ENCODE measurements around the gene HK1. TPM values are rescaled to one million over a fixed set of nuclear protein-coding genes. Genes with fewer than 3 reads are reported as not detected.

The HK1 gene
- total and polyA plus RNA-seq, 4 donors: 1.8 to 166 (median 7.4) TPM

GRCh38 chr10:69422676-69423075 is 144.4 kb downstream of the HK1 start:
- WGBS: 92% methylated on average over 4 of the region's 4 CpGs
- Histone ChIP-seq H3K27me3 (ENCODE audit: control insufficient read depth in 4 of 4, insufficient read depth in 4 of 4, low read length in 3 of 4) (no peaks in the 10 kb centered on the region), H3K36me3 (ENCODE audit: control insufficient read depth in 4 of 4, insufficient read depth in 3 of 4, low read depth in 1 of 4, low read length in 3 of 4) (no peaks in the 10 kb centered on the region), H3K4me3 (ENCODE audit: low read depth in 1 of 3, low read length in 3 of 3) (no peak overlapping the region), H3K27ac (ENCODE audit: low read depth in 1 of 2, low read length in 2 of 2) (no peak overlapping the region), H3K9me3 (ENCODE audit: control insufficient read depth in 4 of 4, low read length in 3 of 4) (no peaks in the 10 kb centered on the region), H3K9ac (ENCODE audit: low read depth in 1 of 2, low read length in 2 of 2) (no peak overlapping the region), H3K4me1 (ENCODE audit: control insufficient read depth in 4 of 4, insufficient read depth in 4 of 4, low read length in 3 of 4) (peaks cover 0 to 5% (median 3%) of the 10 kb centered on the region in 4 donors)
- TF ChIP-seq JUND (IDR thresholded peaks at IDR 0.05) (no peak), HNF4G (IDR thresholded peaks at IDR 0.05) (no peak), HNF4A (conservative IDR thresholded peaks at IDR 0.05) (no peak), FOXA2 (IDR thresholded peaks at IDR 0.05) (no peak)
- TF ChIP-seq, protein P1, sequence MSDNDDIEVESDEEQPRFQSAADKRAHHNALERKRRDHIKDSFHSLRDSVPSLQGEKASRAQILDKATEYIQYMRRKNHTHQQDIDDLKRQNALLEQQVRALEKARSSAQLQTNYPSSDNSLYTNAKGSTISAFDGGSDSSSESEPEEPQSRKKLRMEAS (IDR thresholded peaks at IDR 0.05): no peak
- TF ChIP-seq, protein P2, sequence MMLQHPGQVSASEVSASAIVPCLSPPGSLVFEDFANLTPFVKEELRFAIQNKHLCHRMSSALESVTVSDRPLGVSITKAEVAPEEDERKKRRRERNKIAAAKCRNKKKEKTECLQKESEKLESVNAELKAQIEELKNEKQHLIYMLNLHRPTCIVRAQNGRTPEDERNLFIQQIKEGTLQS (IDR thresholded peaks at IDR 0.05): no peak
- DNase-seq (ENCODE audit: low spot score): no peak

DNA sequence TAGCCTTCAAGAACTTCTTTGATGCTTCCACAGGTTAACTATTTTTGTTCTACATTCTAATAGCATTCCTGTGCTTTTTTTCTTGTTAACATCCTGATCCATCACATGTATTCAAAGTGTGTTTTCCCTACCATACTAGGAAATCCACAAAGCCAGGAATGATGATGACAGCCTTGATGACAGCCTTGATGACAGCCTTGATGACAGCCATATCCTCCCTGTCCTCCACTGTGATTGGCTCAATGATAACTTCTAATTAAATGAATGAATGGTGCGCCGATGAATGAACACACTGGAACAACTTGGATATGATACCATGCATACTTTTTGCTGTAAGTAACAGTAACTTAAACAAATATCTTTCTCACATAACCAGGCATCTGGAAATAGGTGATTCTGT is 146.7 kb downstream of the HK1 start:
- TF ChIP-seq HNF4A (conservative IDR thresholded peaks at IDR 0.05): no peak
- TF ChIP-seq, protein P2 (IDR thresholded peaks at IDR 0.05): no peak
- no peak for TF ChIP-seq HNF4G (IDR thresholded peaks at IDR 0.05)
- no peak for TF ChIP-seq TAF1 (conservative IDR thresholded peaks at IDR 0.05)
- TF ChIP-seq RXRA (IDR thresholded peaks at IDR 0.05): no peak

GRCh38 chr10:69425511-69426298 is 147.4 kb downstream of the HK1 start:
- Histone ChIP-seq H3K27ac (ENCODE audit: low read depth in 1 of 2, low read length in 2 of 2) (no peak overlapping the region), H3K9ac (ENCODE audit: low read depth in 1 of 2, low read length in 2 of 2) (no peak overlapping the region), H3K36me3 (ENCODE audit: control insufficient read depth in 4 of 4, insufficient read depth in 3 of 4, low read depth in 1 of 4, low read length in 3 of 4) (no peaks in the 10 kb centered on the region), H3K27me3 (ENCODE audit: control insufficient read depth in 4 of 4, insufficient read depth in 4 of 4, low read length in 3 of 4) (no peaks in the 10 kb centered on the region), H3K4me1 (ENCODE audit: control insufficient read depth in 4 of 4, insufficient read depth in 4 of 4, low read length in 3 of 4) (peaks cover 0 to 5% (median 3%) of the 10 kb centered on the region in 4 donors), H3K4me3 (ENCODE audit: low read depth in 1 of 3, low read length in 3 of 3) (no peak overlapping the region), H3K9me3 (ENCODE audit: control insufficient read depth in 4 of 4, low read length in 3 of 4) (no peaks in the 10 kb centered on the region)
- 40% methylated on average over 5 of the region's 5 CpGs for WGBS
- TF ChIP-seq, protein P2 (IDR thresholded peaks at IDR 0.05): peak; percentile 7
- TF ChIP-seq EGR1 (IDR thresholded peaks at IDR 0.05; ENCODE audit: low read depth in 2 of 2) (no peak), SP1 (IDR thresholded peaks at IDR 0.05) (peak; percentile 26), RXRA (IDR thresholded peaks at IDR 0.05) (peak in 1 of 2 donors; percentile 29), FOXA2 (IDR thresholded peaks at IDR 0.05) (peak; percentile 85)
- no peak for DNase-seq (ENCODE audit: low spot score)

More for the DNA sequence above, 146.7 kb downstream of the HK1 start:
- Histone ChIP-seq H3K27me3 (ENCODE audit: control insufficient read depth in 4 of 4, insufficient read depth in 4 of 4, low read length in 3 of 4) (no peaks in the 10 kb centered on the region), H3K36me3 (ENCODE audit: control insufficient read depth in 4 of 4, insufficient read depth in 3 of 4, low read depth in 1 of 4, low read length in 3 of 4) (no peaks in the 10 kb centered on the region), H3K9me3 (ENCODE audit: control insufficient read depth in 4 of 4, low read length in 3 of 4) (no peaks in the 10 kb centered on the region), H3K4me1 (ENCODE audit: control insufficient read depth in 4 of 4, insufficient read depth in 4 of 4, low read length in 3 of 4) (peaks cover 0 to 5% (median 3%) of the 10 kb centered on the region in 4 donors), H3K27ac (ENCODE audit: low read depth in 1 of 2, low read length in 2 of 2) (no peak overlapping the region), H3K9ac (ENCODE audit: low read depth in 1 of 2, low read length in 2 of 2) (no peak overlapping the region), H3K4me3 (ENCODE audit: low read depth in 1 of 3, low read length in 3 of 3) (no peak overlapping the region)
- WGBS: 98% methylated on average over 2 of the region's 2 CpGs
- no peak for DNase-seq (ENCODE audit: low spot score)

DNA sequence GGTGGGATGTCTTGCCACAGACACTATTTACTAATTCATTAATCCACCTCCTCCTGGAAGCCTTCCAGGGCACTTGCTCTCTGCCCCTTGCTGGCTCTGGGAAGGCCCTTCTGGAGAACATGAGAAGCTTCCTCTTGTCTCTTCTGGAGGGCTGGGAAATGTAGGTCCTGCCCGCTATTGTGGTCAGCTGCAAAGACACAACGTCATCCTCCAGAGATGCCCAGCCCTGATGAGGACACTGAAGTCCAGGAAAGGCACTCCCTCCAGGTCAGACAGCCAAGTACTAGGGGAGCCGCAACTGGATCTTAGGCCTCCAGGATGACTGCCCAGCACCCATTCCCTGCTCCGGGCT is 148.1 kb downstream of the HK1 start:
- Histone ChIP-seq H3K36me3 (ENCODE audit: control insufficient read depth in 4 of 4, insufficient read depth in 3 of 4, low read depth in 1 of 4, low read length in 3 of 4) (no peaks in the 10 kb centered on the region), H3K27me3 (ENCODE audit: control insufficient read depth in 4 of 4, insufficient read depth in 4 of 4, low read length in 3 of 4) (no peaks in the 10 kb centered on the region), H3K4me1 (ENCODE audit: control insufficient read depth in 4 of 4, insufficient read depth in 4 of 4, low read length in 3 of 4) (peaks cover 0 to 5% (median 3%) of the 10 kb centered on the region in 4 donors), H3K4me3 (ENCODE audit: low read depth in 1 of 3, low read length in 3 of 3) (no peak overlapping the region), H3K9me3 (ENCODE audit: control insufficient read depth in 4 of 4, low read length in 3 of 4) (no peaks in the 10 kb centered on the region), H3K9ac (ENCODE audit: low read depth in 1 of 2, low read length in 2 of 2) (no peak overlapping the region), H3K27ac (ENCODE audit: low read depth in 1 of 2, low read length in 2 of 2) (no peak overlapping the region)
- DNase-seq (ENCODE audit: low spot score): no peak
- WGBS: 88% methylated on average over 4 of the region's 4 CpGs
- TF ChIP-seq, protein P3, sequence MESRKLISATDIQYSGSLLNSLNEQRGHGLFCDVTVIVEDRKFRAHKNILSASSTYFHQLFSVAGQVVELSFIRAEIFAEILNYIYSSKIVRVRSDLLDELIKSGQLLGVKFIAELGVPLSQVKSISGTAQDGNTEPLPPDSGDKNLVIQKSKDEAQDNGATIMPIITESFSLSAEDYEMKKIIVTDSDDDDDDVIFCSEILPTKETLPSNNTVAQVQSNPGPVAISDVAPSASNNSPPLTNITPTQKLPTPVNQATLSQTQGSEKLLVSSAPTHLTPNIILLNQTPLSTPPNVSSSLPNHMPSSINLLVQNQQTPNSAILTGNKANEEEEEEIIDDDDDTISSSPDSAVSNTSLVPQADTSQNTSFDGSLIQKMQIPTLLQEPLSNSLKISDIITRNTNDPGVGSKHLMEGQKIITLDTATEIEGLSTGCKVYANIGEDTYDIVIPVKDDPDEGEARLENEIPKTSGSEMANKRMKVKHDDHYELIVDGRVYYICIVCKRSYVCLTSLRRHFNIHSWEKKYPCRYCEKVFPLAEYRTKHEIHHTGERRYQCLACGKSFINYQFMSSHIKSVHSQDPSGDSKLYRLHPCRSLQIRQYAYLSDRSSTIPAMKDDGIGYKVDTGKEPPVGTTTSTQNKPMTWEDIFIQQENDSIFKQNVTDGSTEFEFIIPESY (IDR thresholded peaks at IDR 0.05): no peak
- TF ChIP-seq, protein P4, sequence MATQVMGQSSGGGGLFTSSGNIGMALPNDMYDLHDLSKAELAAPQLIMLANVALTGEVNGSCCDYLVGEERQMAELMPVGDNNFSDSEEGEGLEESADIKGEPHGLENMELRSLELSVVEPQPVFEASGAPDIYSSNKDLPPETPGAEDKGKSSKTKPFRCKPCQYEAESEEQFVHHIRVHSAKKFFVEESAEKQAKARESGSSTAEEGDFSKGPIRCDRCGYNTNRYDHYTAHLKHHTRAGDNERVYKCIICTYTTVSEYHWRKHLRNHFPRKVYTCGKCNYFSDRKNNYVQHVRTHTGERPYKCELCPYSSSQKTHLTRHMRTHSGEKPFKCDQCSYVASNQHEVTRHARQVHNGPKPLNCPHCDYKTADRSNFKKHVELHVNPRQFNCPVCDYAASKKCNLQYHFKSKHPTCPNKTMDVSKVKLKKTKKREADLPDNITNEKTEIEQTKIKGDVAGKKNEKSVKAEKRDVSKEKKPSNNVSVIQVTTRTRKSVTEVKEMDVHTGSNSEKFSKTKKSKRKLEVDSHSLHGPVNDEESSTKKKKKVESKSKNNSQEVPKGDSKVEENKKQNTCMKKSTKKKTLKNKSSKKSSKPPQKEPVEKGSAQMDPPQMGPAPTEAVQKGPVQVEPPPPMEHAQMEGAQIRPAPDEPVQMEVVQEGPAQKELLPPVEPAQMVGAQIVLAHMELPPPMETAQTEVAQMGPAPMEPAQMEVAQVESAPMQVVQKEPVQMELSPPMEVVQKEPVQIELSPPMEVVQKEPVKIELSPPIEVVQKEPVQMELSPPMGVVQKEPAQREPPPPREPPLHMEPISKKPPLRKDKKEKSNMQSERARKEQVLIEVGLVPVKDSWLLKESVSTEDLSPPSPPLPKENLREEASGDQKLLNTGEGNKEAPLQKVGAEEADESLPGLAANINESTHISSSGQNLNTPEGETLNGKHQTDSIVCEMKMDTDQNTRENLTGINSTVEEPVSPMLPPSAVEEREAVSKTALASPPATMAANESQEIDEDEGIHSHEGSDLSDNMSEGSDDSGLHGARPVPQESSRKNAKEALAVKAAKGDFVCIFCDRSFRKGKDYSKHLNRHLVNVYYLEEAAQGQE (IDR thresholded peaks at IDR 0.05): no peak
- TF ChIP-seq FOXA1 (IDR thresholded peaks at IDR 0.05) (no peak), JUND (IDR thresholded peaks at IDR 0.05) (no peak)
- TF ChIP-seq, protein P1 (IDR thresholded peaks at IDR 0.05): no peak

Measured in liver (tissue), 9 donors.